SKM-1 (cell line): ENCODE measurements around the gene SQSTM1.

Source experiments
- DNase-seq: peaks from one replicate; lab custom pipeline; 2025; ENCODE audit not compliant: unreplicated experiment; lab: John Stamatoyannopoulos, UW

The SQSTM1 gene

GRCh38 chr5:179872055-179872827 is 51.5 kb downstream of the SQSTM1 start:
- no peak for DNase-seq

GRCh38 chr5:179872828-179873575 is 52.3 kb downstream of the SQSTM1 start:
- no peak for DNase-seq

DNA sequence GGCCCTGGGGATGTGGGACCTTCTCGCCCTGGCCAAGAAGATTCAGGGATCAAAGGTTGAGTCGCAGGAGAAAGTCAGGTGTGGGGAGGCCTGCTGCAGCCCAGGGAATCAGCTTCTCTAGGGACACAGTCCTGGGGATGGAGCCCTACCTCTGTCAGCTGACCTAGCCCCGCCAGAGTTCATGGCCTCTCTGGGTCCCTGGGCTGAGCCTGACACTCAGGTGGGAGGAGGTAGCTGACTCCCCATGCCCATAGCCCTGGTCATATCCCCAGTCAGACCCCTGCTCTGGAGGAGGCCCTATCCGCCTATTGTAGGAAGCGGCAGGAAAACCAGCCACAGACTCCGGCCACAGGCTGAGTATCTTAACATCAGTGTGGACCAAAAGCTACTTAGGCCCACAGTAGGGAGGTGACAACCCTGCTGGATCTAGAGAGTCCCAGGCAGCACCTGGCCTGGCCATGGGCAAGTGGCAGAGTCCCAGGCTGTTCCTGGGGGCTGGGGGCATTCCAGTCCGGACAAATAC is 52.9 kb downstream of the SQSTM1 start:
- no peak for DNase-seq

DNA sequence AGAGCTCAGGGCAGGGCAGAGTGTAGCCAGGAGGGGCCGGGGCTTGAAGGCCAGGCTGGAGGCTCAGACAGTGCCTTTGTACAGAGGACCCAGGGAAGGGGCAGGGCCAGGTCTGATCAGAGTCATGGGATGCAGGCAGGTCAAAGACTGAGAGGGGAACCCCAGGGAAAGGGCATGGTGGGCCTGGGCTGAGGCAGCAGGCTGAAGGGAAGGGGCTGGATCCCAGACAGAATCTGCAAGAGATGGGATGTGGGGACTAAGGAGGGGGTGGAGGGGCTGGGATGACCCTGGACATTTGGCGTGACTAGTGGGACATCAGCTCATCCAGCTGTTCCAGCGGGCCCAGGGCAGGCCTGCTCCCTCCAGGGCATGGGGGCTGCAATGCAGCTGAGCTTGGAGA is 53.4 kb downstream of the SQSTM1 start:
- no peak for DNase-seq

- DNase-seq, result no peak
Observed at GRCh38 chr5:179874536-179875292, 54.0 kb downstream of the SQSTM1 start.

GRCh38 chr5:179875741-179876609 is 55.3 kb downstream of the SQSTM1 start:
- DNase-seq, result no peak

DNA sequence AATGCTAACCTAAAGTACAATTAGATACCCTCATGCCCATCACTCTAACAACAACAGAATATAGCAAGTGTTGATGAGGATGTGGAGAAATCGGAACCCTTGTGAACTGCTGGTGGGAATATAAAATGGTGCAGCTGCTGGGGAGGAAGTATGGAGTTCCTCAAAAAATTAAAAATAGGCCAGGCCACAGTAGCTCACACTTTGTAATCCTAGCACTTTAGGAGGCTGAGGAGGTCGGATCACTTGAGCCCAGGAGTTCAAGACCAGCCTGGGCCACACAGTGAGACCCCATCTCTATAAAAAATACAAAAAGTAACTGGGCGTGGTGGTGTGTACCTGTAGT is 55.9 kb downstream of the SQSTM1 start:
- no peak for DNase-seq

- no peak for DNase-seq
Observed at GRCh38 chr5:179878222-179879002, 57.7 kb downstream of the SQSTM1 start.

DNA sequence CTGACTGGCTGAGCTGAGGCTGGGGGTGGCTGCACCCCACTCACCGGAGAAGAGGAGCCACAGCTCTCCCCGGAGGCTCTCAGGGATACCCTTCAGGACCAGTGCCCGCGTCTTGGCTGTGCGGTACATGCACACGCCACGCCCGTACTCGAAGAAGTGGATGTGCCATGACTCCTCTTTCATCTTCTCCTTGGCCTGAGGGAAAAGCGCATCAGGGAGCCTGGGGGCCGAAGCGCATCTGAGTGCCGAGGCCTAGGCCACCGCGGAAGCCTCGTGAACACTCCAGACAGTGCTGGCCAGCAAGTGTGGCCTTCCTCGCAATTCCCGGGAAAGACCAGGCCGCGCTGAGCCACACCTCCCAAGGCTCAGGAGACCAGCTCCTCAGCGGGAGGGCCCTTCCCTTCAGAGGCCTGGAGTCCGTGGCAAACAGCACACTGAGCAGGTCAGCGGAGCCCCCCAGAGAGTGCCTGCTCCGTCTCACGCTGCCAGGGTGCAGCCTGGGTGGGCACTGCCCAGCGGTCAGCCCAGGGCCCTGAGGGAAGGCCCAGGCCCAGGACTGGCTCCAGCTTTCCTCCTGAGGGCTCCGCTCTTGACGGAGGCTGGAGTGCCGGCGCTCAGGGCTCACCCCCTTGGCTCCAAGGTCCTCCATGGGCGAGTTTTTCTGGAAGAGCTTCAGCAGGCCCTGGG is 58.4 kb downstream of the SQSTM1 start:
- no peak for DNase-seq

DNA sequence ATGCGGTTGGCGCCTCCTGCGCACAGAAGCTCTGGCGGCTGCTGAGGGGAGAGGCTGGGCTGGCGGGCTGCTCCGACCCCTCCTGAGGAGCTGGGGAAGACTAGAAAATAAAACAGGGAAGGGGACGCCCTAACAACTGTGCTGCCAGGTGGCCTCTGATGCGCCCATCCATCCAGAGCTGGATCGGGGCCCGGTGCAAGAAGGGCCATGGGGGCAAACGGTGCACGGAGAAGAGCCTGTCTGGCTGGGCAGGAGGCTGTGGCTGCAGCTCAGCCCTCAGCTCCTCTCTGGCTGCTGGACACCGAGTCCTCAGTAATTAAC is 58.9 kb downstream of the SQSTM1 start:
- DNase-seq, result no peak

GRCh38 chr5:179880066-179880650 is 59.5 kb downstream of the SQSTM1 start:
- no peak for DNase-seq

- no peak for DNase-seq
Observed at GRCh38 chr5:179880848-179881590, 60.3 kb downstream of the SQSTM1 start.

- no peak for DNase-seq
Observed at GRCh38 chr5:179882338-179882737, 61.6 kb downstream of the SQSTM1 start.

- DNase-seq, result no peak
Observed at GRCh38 chr5:179883163-179883562, 62.5 kb downstream of the SQSTM1 start.

GRCh38 chr5:179885491-179886090 is 64.9 kb downstream of the SQSTM1 start:
- no peak for DNase-seq

DNA sequence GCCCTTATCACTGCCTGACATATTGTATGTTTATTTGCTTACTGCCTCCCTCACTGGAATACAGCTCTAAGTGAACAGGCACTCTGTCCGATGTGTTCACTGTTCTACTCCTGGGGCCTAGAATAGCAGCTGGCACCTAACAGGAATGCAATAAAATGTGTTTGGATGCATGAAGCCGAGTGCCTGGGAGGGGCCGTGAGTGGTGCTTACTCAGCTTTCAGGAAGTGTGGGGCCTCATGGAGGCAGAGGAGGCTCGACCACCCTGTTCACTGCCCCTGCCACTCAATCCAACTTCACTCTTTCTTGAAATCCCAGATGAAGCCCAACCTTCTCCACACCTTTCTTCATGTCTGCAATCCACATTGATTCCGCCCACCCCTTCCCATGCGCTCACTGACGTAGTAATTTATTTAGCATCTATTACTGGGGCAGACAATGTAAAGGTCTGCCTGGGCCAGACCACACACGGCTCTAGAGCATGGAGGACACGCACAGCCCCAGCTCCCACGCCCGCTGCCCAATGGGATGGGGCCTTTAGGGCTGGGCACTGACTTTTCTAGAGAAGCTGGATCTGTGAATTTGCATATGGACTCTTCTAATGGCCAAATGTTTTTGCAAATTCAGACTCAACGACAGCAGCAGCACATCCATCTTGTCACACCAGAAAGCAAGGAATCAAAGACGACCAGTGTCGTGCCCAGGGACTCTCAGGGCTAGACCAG is 65.6 kb downstream of the SQSTM1 start:
- no peak for DNase-seq

- DNase-seq, result no peak
Observed at GRCh38 chr5:179887095-179887494, 66.4 kb downstream of the SQSTM1 start.
